GM21390 (cell line): ENCODE results near the gene MSMB.
"Not testable (repeated sequence)": the region's sequence is repeated elsewhere in the genome, so short reads cannot be mapped to it uniquely, and the experiment has no call there.

Experiments used
- ATAC-seq: cut with Tn5 transposase; IDR thresholded peaks from one replicate; pipeline ENCODE4 v1.9.1; 2021; ENCODE audit not compliant: unreplicated experiment

MSMB gene

DNA sequence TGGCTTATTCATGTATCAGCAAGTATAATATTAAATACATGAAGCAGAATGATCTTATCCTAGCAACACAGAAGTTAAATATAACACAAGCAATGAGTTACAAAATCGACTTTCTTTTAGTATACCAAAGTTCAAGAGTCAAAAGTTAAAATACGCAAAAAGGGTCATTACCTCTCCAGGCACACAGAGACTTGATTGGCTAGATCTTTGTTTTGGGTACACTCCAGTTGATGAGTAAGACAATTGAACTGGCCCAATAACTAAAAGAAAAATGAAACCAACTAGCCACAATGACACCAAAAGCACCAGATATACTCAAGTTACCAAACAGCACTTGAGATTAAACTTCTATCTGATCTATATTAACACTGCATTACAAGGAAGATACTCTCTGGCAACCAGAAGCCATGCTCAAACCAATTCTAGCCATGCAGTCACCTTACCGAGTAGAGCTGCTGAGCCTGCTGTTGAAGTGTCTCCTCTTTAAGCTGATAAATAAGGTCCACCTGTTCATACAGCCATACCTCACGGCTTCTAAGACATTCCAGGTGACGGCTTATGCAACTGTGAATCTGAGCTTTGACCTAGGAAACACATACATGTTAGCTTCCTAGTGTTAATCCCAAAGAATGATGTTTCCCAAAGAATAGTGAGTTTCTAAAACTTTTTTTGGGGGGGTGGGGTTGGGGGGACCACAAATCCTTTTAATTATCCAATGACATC, 31.2 kb downstream of the MSMB start:
- no peak for ATAC-seq

DNA sequence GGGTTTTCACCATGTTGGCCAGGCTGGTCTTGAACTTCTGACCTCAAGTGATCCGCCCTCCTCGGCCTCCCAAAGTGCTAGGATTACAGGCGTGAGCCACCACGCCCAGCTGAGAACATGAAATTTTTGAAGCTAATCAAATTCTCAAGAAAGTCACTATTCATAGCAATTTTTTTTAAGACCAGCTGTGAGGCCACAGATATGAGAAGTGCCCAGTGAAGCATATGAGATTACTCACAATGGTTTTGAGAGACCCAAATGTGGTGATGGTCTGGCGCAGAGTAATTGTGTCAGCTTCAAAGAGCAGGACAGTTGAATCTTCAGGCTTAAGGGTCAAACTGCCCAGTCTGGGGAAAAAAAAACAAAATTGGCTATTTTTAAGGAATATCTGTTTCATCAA, 31.9 kb downstream of the MSMB start:
- ATAC-seq = no peak

DNA sequence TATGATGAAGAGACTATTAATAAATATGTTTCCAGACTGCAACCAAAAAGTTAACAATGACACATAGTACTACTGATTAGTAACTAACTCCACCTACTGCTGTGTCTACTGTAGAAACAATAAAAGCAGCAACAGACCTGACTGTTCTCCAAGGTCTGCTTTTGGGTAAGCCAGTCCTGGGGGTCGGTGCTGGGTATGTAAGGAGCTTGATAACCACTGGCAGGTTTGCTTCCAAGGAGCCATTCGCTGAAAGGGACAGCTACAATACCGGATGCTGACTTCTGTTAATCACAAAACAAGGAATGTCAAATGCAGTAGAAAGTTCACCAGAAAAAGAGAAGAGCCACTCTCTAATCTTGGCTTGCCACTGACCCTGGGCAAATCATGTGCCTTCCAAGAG, 33.3 kb downstream of the MSMB start:
- no peak for ATAC-seq

DNA sequence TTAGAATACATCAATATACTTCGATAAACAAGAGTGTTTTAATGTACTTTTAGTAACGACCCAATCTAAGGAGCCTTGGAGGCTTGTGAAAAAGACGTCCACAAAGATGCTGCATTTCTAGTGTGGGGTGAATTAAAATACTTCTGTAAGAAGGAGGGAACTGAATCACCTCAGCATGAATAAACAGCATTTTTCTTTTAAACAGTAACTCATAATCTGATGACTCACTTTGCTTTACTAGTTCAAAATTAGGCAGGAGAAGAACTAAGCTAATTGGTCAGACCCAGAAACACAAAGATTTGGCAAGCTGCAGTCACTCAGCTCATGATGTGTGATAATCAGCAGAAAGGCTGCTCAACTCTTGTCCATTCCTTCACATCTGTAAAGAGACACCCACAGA, 39.9 kb downstream of the MSMB start:
- ATAC-seq = no peak

DNA sequence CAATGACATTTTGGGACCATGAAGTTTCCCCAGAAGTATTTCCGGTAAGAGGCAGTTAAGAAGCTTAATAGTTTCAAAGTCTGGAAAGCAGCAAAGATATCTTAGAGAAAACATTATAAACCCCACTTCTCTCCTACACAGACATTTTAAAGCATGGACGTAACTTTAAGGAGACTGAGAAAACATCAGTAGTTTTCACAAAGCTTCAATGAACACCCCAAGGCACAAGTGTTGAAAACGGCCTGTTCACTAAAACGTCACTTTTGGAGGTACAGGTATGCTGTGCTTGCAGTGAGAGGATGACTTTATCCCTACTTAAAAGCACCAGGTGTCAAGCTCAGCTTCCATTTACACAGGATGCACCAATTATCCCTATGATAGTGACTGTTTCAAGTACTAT, 40.7 kb downstream of the MSMB start:
- ATAC-seq = no peak

DNA sequence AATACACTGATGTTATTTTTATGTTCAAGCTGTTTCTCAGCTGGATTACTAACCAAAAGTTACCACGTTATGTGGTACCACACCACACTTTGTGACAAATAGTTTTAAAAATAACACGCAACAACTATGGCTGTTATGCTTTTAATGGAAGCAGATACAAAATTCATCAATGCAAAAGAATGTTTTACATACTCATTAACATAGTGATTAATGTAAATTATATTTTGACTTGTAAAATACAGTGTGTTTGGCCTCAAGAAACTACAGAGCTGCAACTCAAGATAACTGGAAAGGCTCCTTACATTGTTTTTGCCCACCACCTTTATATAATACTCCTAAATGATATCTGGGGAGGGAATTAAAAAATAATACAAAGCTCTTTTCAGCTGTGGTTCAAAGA, 41.1 kb downstream of the MSMB start:
- no peak for ATAC-seq

DNA sequence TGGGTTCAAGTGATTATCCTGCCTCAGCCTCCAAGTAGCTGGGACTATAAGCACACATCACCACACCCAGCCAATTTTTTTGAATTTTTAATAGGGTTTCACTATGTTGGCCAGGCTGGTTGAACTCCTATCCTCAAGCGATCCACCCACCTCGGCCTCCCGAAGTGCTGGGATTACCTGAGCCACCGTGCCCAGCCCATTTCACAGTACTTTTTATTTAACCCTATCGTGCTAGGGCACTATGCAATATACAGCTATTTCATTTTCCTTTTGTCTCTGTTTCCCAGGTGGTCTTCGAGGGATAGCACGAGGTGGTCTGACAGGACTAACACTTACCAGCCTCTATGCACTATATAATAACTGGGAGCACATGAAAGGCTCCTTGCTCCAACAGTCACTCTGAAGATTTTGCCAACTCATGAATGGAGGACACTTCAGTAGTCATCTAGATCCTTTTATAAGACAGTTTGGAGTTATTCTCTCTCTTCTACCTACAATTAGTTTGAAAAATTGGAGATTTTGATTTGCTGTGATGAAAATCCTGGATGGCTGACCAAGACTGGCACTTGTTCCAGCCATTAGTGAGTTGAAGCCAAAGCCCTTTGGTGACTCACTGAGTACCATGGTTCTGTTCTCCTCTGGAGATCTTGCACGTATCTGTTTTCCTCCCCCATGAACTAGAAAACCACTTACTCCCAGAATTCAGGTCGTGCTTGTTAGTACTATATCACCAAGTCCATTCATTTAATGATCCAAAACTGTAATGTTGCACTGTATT, 43.0 kb downstream of the MSMB start:
- ATAC-seq = no peak

DNA sequence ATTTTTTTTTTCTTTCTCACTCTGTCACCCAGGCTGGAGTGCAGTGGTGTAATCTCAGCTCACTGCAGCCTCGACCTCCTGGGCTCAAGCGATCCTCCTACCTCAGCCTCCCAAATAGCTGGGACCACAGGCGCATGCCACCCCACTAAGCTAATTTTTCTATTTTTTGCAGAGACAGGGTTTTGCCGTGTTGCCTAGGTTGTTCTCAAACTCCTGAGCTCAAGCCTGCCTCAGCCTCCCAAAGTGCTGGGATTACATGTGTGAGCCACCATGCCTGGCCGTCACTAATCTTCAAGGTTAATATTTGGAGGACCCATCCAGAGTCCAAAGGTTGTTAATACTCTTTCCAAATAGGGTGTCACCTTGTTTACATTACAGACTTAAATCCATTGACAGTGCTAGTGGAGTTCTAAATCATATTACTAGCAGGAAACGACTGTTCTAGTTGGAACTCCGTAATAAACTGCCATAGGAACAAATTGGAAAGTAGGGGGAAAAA, 43.8 kb downstream of the MSMB start:
- not testable (repeated sequence) for ATAC-seq

DNA sequence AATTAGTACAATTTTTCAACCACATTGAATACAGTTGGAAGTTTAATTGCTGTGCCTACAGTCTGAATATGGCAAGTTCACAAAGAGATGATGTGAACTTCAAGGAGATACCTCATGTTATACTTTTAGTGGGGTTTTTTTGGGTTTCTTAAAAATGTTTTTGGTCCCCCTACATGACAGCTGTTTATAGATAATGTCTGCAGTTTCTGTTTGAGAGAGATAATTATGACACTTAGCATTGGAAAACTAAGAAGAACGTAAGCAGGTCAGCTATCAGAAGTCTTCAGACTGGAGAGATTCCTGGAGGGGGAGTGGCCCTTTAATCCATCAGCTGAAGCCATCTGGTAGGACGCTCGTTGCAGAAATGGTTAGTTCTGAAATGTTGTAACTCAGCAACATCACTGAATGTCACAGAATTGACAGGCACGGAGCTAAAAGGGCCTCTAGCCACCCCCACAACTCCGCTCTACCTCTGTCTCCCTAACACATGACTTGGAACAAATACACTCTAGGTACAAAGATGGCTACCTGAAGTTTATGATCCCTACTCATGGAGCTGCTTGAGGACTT, 44.8 kb downstream of the MSMB start:
- no peak for ATAC-seq

DNA sequence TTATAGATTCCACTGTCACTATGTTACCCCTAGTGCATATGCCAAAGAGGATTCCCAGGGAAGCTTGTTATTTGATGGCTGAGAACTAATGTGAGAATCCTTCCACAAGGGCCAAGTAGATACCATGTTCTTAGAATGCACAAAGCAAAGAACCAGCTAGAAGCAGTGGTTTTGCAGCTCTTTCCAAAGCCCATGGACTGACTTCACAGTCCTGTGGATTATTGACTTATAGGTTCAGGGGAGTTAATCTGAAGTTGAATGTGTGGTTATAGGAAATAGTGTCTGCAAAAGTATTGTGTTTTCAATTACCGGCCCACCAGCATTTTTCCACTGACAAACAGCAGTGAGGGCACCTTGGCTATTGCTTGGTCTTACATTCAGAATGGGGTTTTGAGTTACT, 45.5 kb downstream of the MSMB start:
- no peak for ATAC-seq

DNA sequence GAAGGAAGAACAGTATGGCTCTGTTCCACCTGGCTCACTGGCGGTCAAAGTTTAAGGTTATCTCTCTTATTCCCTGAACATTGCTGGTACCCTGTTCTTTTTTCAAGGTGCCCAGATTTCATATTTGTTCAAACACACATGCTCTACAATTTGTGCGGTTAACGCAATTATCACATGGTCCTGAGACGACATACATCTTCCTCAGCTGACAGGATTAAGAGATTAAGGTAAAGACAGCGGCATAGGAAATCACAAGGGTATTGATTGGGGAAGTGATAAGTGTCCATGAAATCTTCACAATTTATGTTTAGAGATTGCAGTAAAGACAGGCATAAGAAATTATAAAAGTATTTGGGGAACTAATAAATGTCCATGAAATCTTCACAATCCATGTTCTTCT, 46.1 kb downstream of the MSMB start:
- not testable (repeated sequence) for ATAC-seq

DNA sequence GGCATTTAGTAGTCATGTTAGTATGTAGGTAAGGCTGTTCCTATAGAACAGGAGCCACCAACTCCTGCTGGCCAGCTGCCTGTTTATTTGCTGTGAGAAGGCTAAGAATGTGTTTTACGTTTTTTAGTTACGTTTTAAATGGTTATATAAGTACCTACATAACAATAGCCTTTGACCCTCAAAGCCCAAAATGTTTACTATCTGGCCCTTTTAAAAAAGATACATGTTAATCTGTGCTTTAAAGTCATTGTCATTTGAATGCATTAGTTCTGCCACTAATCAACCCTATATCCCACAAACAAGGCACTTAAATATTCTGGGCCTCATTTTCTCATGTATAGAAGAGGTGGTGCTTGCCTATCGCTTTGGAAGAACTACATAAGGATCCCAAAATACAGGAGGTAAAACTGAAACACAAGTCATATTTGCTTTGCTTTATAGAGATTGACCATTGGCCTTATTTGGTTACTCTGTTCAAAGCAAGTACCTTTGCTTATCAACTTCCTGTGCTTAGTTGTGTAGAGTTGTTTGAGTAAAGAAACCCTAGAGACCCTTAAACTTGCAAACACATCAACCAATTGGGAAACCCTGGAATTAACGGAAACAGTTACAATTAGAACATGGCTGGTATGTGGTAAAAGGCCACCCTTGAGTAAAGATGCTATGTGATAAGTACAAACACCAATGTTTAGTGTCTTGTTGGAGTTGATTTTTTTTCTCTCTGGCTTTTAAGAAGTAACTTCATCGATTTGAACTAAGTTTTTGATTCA, 47.9 kb downstream of the MSMB start:
- ATAC-seq = no peak

DNA sequence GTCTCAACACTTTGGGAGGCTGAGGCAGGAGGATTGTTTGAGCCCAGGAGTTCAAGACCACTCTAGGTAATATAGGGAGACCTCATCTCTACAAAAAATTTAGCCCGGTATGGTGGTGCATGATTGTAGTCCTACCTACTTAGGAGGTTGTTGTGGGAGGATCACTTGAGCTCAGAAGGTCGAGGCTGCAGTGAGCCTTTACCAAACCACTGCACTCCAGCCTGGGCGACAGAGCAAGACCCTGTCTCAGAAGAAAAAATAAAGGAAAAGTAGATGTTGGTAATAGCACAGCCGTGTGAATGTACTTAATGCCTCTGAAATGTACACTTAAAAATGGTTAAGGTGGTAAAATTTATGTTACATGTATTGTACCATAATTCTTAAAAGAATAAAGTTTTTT, 48.5 kb downstream of the MSMB start:
- ATAC-seq = no peak

DNA sequence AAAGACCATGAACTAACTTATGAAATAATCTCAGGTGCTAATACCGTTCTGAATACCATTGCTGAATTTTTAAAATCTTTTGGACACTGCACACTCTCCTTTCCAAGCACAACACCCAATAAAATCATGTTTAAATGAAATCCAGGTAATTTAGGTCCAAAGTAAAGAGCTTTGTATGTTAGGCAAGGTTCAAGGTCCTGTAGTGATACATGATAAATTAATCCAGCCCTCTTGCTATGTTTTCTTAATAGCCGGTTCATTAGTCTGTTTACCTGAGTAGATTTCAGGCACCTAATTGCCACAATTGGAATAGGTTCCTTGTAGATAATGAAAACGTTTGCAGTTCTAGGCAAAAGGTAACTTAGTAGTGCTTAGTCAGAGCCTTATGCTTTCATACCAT, 60.5 kb downstream of the MSMB start:
- ATAC-seq = not testable (repeated sequence)

DNA sequence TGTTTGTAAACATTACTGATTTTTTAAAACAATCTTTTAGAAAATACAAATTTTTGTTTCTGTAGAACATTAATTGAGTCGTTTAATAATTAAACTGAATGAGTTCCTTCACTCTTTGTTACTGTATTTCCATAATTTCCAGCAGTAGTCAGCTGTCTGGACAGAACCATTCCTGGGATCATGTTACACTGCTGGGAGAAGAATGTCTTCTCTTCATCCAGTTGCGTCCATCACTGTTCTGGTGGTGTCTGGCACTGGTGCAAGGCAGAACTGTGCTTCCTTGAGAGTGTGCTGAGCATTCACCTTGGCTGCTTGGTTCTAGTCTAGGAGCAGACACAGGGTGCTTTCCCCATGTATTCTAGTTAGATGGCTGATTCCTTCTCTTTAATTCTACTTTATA, 61.6 kb downstream of the MSMB start:
- not testable (repeated sequence) for ATAC-seq

DNA sequence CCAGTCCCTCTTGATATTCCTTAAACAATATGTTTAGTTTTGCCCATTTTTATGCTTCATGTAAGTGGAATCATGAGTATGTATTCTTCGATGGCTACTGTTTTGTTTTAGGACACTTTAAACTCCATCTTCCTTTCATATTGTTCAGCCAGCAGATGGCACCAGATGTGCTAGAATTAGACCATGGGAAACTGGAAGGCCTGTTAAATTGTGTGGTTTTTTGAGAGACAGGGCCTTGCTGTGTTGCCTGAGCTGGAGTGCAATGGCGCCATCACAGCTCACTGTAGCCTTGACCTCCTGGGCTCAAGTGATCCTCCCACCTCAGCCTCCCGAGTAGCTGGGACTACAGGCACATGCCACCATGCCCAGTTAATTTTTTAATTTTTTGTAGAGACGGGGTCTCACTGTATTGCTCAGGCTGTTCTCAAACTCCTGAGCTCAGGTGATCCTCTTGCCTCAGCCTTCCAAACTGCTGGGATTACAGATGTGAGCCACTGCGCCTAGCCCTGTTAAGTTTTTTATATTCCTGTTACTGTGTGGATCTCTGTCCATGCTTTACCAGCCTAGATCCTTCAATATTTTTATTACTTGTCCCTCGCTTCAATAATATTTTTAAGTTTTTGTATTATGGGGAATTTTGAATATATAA, 62.4 kb downstream of the MSMB start:
- ATAC-seq = peak; percentile 54
